Measurements from ENCODE around the gene CYB5A.
"Not testable (repeated sequence)": the region's sequence is repeated elsewhere in the genome, so short reads cannot be mapped to it uniquely, and the experiment has no call there.

CYB5A gene, protein sequence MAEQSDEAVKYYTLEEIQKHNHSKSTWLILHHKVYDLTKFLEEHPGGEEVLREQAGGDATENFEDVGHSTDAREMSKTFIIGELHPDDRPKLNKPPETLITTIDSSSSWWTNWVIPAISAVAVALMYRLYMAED

DNA sequence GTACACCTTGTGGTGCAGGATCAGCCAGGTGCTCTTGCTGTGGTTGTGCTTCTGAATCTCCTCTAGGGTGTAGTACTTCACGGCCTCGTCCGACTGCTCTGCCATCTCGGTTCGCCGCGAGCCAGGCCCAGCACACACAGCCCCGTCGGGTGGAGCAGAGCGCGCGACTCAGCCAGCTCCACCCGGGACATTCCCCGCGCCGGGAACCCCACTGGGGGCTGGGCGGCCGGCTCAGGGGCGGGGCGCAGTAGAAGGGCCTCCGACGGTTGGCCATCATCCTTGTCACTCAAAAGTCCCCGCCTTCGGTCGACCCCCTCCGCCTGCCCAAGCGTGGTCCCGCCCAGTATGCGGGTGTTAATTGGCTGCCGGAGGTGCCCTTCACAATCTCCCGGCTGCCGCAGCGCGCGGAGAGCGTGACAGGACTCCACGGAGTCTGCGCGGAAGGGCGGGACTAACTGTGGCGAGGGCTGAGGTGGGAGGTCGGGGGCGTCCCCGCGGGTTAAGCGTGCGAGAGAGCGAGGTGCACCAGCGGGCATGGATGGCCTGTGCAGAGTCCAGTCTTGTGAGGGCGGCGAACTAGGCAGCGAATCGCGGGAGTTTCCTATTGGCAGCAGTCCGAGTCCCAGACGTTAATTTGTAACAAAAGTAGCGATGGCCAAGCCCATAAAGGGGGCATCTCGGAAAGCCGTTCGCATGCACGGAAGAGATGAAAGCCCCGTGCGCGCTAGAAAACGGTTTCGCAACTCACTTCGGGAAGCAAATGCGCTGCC lies at the start of gene CYB5A:
Gene CYB5A (minus strand): TSS at position 193 of the 770 bp plus-strand sequence. CDS start 88 bp downstream, at position 105.
- Histone ChIP-seq H3K36me3 (ENCODE audit: control insufficient read depth, insufficient read depth, low read length) (no peaks in the 10 kb centered on the region), H3K9me3 (ENCODE audit: control insufficient read depth, insufficient read depth, low read length) (peaks cover 7% of the 10 kb centered on the region; the same call in 1 of the 2 replicates), H3K27ac (ENCODE audit: low read depth, low read length) (no peak within 1 kb of the TSS), H3K27me3 (ENCODE audit: control insufficient read depth, insufficient read depth, low read length) (no peaks in the 10 kb centered on the region), H3K4me3 (ENCODE audit: low read depth, low read length) (peak within 1 kb of the TSS; percentile 87), H3K9ac (ENCODE audit: low read depth, low read length) (peak within 1 kb of the TSS; percentile 47), H3K4me1 (ENCODE audit: control insufficient read depth, insufficient read depth, low read length) (peaks cover 23% of the 10 kb centered on the region)

DNA sequence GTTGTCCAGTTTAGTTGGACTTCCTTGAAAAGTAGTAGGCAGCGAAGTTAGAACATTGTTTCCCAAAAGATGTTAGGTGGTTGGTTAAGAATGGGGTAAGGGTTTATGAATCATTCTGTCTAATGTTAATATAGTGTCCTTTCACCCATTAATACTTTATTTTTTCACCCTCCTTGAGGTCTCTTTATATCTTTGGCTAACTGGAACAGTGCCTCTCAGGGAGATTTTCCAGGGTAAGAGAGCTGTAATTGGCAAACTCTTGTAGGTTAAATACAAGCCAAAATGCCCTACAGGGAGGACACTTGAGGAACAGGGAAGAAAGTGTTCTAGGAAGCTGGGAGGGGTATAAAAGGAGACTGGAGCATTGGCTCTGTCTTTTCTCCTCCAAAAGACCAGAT lies 46.1 kb upstream of the CYB5A start:
- no peaks in the 10 kb centered on the region for H3K36me3 ChIP-seq (ENCODE audit: control insufficient read depth, insufficient read depth, low read length)

DNA sequence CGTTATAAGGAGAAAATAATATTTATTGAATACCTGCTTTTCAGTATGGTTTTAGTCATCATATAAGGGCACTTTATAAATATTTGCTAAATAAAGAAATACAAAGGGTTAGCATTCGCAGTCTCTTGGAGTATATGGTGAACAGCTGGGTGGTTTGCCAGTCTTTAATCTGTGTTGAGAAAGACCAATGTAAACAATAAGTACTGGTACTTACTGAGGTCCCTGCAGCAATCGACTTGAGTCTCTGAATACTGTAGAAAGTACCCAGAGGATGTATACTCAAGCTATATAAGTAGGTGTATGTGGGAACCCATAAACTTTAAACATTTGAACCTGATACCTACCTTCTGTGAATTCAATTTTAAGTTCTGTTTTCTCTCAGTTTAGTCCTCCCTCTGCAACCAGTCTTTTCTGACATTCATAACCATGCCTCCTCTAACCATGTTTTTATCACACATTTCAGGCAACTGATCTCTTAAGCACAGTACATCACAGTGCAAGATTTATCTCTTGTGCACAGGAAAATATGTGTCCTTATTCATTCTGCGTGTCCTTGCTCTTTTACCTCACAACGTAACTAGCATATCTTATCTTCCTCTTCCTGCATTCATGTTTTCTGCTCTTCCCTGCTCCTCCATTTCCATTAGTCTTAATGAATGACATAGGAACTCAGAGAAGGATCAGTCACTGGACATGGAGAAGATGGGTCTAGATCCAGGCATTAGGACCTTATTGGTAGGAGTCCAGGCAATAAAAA lies 45.6 kb upstream of the CYB5A start:
- Histone ChIP-seq H3K4me3 (ENCODE audit: low read depth, low read length) (no peak overlapping the region), H3K9me3 (ENCODE audit: control insufficient read depth, insufficient read depth, low read length) (no peaks in the 10 kb centered on the region), H3K27me3 (ENCODE audit: control insufficient read depth, insufficient read depth, low read length) (no peaks in the 10 kb centered on the region), H3K36me3 (ENCODE audit: control insufficient read depth, insufficient read depth, low read length) (no peaks in the 10 kb centered on the region), H3K9ac (ENCODE audit: low read depth, low read length) (no peak overlapping the region), H3K4me1 (ENCODE audit: control insufficient read depth, insufficient read depth, low read length) (peaks cover 10% of the 10 kb centered on the region; the same call in 1 of the 2 replicates), H3K27ac (ENCODE audit: low read depth, low read length) (no peak overlapping the region)

More for the DNA sequence above, 46.1 kb upstream of the CYB5A start:
- Histone ChIP-seq H3K9me3 (ENCODE audit: control insufficient read depth, insufficient read depth, low read length) (no peaks in the 10 kb centered on the region), H3K27ac (ENCODE audit: low read depth, low read length) (no peak overlapping the region), H3K9ac (ENCODE audit: low read depth, low read length) (no peak overlapping the region), H3K4me1 (ENCODE audit: control insufficient read depth, insufficient read depth, low read length) (peaks cover 10% of the 10 kb centered on the region; the same call in 1 of the 2 replicates), H3K27me3 (ENCODE audit: control insufficient read depth, insufficient read depth, low read length) (no peaks in the 10 kb centered on the region), H3K4me3 (ENCODE audit: low read depth, low read length) (no peak overlapping the region)

DNA sequence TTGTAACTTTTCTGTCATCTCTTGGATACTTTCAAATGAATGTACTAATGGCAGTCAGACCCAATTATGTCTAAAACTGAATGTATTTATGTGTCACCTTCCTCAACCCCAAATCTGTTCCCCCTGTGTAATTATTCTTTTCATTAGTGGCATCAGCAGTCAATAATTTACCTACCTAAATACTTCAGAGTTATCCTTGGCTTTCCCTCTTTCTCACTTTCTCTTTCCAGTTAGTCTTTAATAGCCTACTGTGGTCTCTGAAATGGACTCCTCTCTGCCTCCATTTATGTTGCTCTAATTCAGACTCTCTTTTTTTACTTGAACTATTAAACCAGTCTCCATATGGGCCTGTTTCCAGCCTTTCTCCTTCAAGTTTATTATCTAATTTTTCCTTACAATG lies 44.9 kb upstream of the CYB5A start:
- Histone ChIP-seq H3K9ac (ENCODE audit: low read depth, low read length) (no peak overlapping the region), H3K9me3 (ENCODE audit: control insufficient read depth, insufficient read depth, low read length) (no peaks in the 10 kb centered on the region), H3K4me1 (ENCODE audit: control insufficient read depth, insufficient read depth, low read length) (peaks cover 10% of the 10 kb centered on the region; the same call in 1 of the 2 replicates), H3K27me3 (ENCODE audit: control insufficient read depth, insufficient read depth, low read length) (no peaks in the 10 kb centered on the region), H3K27ac (ENCODE audit: low read depth, low read length) (no peak overlapping the region), H3K36me3 (ENCODE audit: control insufficient read depth, insufficient read depth, low read length) (no peaks in the 10 kb centered on the region), H3K4me3 (ENCODE audit: low read depth, low read length) (no peak overlapping the region)

DNA sequence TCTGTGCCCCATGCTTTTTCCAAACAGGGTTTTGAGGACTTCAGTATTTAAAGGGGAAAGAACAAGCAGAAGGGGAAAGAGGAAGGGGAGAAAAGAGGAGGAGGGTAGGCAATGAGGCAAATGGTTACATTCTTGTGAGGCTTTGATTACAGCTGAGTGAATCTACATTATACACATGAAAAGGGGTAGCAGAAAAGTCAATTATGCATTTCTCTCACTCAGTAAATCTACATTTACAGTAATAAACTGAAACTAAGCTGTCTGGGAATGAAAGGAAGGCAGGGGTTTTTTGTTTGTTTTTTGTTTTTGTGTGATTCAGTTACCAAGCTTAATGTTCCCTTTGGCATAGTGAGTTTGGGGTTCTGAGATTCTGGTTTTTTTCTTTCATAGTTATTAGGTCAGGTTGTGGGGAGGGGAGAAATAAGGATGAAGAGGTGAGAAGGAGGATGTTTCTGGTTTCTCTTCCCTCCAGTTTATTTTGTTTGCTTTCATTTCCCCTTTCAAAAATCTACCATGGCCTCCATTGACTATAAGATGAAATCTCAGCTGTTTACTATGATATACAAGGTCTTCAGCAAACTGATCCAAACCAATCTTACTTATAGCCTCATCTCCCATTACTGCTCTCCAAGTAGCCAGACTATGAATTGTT lies 42.6 kb upstream of the CYB5A start:
- Histone ChIP-seq H3K9me3 (ENCODE audit: control insufficient read depth, insufficient read depth, low read length) (no peaks in the 10 kb centered on the region), H3K9ac (ENCODE audit: low read depth, low read length) (no peak overlapping the region), H3K4me1 (ENCODE audit: control insufficient read depth, insufficient read depth, low read length) (peaks cover 10% of the 10 kb centered on the region; the same call in 1 of the 2 replicates), H3K27me3 (ENCODE audit: control insufficient read depth, insufficient read depth, low read length) (no peaks in the 10 kb centered on the region), H3K27ac (ENCODE audit: low read depth, low read length) (no peak overlapping the region), H3K36me3 (ENCODE audit: control insufficient read depth, insufficient read depth, low read length) (no peaks in the 10 kb centered on the region), H3K4me3 (ENCODE audit: low read depth, low read length) (no peak overlapping the region)

DNA sequence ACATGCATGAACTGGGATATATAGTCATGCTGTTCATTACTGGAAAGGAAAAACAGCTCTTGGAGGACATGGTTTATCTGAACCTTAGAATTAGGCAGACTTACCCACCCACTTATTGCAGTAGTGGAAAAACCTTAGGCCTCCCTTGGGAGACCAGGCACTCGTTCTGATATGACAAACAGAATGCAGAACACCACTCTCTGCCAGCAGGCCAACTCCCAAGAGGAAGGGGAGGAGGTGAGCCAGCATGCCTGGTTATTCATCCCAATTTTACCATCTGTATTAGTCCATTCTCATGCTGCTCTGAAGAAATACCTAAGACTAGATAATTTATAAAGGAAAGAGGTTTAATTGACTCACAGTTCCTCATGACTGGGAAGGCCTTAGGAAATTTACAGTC lies 41.3 kb upstream of the CYB5A start:
- H3K27ac ChIP-seq (ENCODE audit: low read depth, low read length), result no peak overlapping the region
- no peaks in the 10 kb centered on the region for H3K36me3 ChIP-seq (ENCODE audit: control insufficient read depth, insufficient read depth, low read length)
- H3K4me1 ChIP-seq (ENCODE audit: control insufficient read depth, insufficient read depth, low read length), result peaks cover 6% of the 10 kb centered on the region; the same call in 1 of the 2 replicates
- no peaks in the 10 kb centered on the region for H3K27me3 ChIP-seq (ENCODE audit: control insufficient read depth, insufficient read depth, low read length)
- no peaks in the 10 kb centered on the region for H3K9me3 ChIP-seq (ENCODE audit: control insufficient read depth, insufficient read depth, low read length)
- no peak overlapping the region for H3K4me3 ChIP-seq (ENCODE audit: low read depth, low read length)
- no peak overlapping the region for H3K9ac ChIP-seq (ENCODE audit: low read depth, low read length)

DNA sequence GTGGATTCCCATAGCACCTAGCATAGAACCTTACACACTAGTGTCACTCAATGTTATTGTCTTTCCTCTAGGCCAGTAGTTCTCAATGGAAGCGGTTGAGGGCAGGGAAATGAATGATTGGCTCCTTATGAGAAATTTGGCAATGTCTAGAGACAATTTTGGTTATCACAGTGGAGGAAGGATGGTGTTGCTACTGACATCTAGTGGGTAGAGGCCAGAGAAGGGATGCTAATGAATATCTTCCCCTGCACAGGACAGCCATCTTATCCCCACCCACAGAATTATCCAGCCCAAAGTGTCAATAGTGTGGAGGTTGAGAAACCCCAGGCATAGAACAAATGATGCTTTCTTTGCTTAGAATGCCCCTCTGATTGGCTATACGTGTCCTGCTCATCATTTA lies 39.6 kb upstream of the CYB5A start:
- Histone ChIP-seq H3K9me3 (ENCODE audit: control insufficient read depth, insufficient read depth, low read length) (no peaks in the 10 kb centered on the region), H3K9ac (ENCODE audit: low read depth, low read length) (no peak overlapping the region), H3K27me3 (ENCODE audit: control insufficient read depth, insufficient read depth, low read length) (no peaks in the 10 kb centered on the region), H3K36me3 (ENCODE audit: control insufficient read depth, insufficient read depth, low read length) (no peaks in the 10 kb centered on the region), H3K27ac (ENCODE audit: low read depth, low read length) (no peak overlapping the region), H3K4me3 (ENCODE audit: low read depth, low read length) (no peak overlapping the region), H3K4me1 (ENCODE audit: control insufficient read depth, insufficient read depth, low read length) (peaks cover 6% of the 10 kb centered on the region; the same call in 1 of the 2 replicates)

DNA sequence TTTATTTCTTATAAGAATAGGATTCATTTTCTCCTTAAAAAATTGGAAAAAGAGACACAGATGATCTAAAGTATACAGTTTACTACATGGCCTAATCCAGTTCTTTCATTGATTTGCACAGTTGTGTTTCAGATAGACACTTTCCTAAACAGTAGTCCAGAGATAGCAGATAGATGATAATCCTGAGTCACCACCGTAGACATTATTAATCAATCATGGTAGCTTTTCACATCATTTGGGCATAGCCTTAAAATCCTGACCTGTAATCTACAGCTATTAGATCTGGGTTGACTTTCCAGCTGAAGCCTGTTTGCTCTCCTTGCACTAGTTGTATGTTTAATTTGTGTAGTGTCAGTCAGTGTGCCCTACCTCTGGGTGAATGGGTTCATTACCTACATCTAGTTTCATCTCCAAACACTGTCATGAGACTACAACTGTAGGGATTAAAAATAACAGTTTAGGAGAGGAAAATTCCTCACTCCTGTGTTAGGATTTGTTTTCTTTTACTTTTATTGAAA lies 38.0 kb upstream of the CYB5A start:
- Histone ChIP-seq H3K9ac (ENCODE audit: low read depth, low read length) (no peak overlapping the region), H3K36me3 (ENCODE audit: control insufficient read depth, insufficient read depth, low read length) (no peaks in the 10 kb centered on the region), H3K4me3 (ENCODE audit: low read depth, low read length) (no peak overlapping the region), H3K27me3 (ENCODE audit: control insufficient read depth, insufficient read depth, low read length) (no peaks in the 10 kb centered on the region), H3K27ac (ENCODE audit: low read depth, low read length) (no peak overlapping the region), H3K4me1 (ENCODE audit: control insufficient read depth, insufficient read depth, low read length) (peaks cover 6% of the 10 kb centered on the region; the same call in 1 of the 2 replicates), H3K9me3 (ENCODE audit: control insufficient read depth, insufficient read depth, low read length) (no peaks in the 10 kb centered on the region)

DNA sequence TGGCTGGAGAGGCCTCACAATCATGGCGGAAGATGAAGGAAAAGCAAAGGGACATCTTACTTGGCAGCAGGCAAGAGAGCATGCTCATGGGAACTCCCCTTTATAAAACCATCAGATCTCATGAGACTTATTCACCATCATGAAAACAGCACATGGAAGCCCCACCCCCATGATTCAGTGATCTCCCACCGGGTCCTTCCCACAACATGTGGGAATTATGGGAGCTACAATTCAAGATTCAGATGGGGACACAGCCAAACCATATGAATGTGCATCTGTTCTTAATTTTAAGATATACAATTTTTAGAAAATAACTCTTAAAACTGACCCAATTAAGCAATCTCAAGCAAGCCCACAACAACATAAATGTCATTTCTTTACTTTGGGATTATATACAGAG lies 36.4 kb upstream of the CYB5A start:
- H3K27ac ChIP-seq (ENCODE audit: low read depth, low read length), result no peak overlapping the region
- no peak overlapping the region for H3K4me3 ChIP-seq (ENCODE audit: low read depth, low read length)
- H3K27me3 ChIP-seq (ENCODE audit: control insufficient read depth, insufficient read depth, low read length), result no peaks in the 10 kb centered on the region
- no peaks in the 10 kb centered on the region for H3K9me3 ChIP-seq (ENCODE audit: control insufficient read depth, insufficient read depth, low read length)
- no peaks in the 10 kb centered on the region for H3K36me3 ChIP-seq (ENCODE audit: control insufficient read depth, insufficient read depth, low read length)
- H3K4me1 ChIP-seq (ENCODE audit: control insufficient read depth, insufficient read depth, low read length), result no peaks in the 10 kb centered on the region
- no peak overlapping the region for H3K9ac ChIP-seq (ENCODE audit: low read depth, low read length)

DNA sequence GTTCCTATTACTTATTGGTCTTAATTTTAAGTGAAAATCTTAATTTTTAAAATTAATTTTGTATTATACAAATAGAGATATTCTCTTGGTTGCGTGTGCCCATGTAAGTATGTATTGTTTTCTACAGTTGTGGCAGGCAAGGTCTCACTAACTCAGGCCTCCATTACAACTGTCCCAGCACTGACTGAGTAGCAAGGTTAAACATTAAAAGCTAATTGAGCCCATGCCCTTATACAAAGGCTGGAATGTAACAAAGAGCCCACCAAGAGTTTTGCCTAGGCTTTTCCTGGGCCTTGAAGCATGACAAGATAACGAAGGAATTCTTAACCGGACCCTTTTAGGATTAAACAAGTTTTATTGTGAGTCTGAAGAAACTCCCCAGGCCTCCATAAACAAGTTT lies 35.0 kb upstream of the CYB5A start:
- H3K9ac ChIP-seq (ENCODE audit: low read depth, low read length); H3K9me3 ChIP-seq (ENCODE audit: control insufficient read depth, insufficient read depth, low read length); H3K27ac ChIP-seq (ENCODE audit: low read depth, low read length); H3K36me3 ChIP-seq (ENCODE audit: control insufficient read depth, insufficient read depth, low read length); H3K4me3 ChIP-seq (ENCODE audit: low read depth, low read length); H3K27me3 ChIP-seq (ENCODE audit: control insufficient read depth, insufficient read depth, low read length); H3K4me1 ChIP-seq (ENCODE audit: control insufficient read depth, insufficient read depth, low read length): not testable (repeated sequence)

Measured in HUES48 (cell line).